HG02981 (cell line): ENCODE data around the gene POLD2.

Experiments
- ATAC-seq: cut with Tn5 transposase; IDR thresholded peaks from one replicate; pipeline ENCODE4 v1.9.1; 2021; ENCODE audit warnings: mild to moderate bottlenecking, moderate library complexity; ENCODE audit not compliant: unreplicated experiment

The POLD2 gene

DNA sequence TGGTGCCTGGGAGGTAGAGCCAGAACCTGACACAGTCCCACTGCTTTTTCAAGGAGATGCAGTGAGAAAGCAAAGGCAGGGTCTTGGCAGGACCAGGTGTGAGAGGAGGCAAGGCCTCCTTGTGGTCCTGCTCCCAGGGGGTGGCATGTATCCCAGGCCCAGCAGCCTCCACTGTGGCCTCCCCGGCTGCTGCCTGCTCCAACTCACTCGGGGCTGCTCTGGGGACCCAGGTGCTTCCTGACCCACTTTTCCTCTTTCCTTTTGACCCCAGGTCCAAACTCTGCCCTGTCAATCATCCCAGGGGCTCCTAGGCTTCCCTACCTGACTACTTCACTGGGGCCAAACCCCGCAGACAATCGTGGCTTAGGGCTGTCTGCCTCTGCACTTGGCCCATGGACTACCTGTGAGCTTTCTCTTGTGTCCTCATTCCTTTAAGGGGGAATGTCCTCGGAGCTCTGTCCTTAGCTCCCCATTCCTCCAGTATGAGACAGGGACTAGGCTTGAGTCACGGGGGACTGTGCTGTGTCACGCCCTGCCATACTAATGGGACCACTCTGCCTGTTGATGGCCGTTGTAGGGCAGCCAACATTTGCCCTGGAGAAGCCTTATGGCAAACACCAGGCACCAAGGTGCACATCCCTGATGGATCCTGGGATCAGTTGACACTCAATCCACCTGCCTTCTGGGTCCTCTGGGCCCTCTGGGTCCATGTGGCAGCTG is 20.3 kb downstream of the POLD2 start:
- ATAC-seq, result no peak

GRCh38 chr7:44101966-44102845 is 21.1 kb downstream of the POLD2 start:
- no peak for ATAC-seq

- no peak for ATAC-seq
Measured at GRCh38 chr7:44101303-44101965, 21.9 kb downstream of the POLD2 start.

DNA sequence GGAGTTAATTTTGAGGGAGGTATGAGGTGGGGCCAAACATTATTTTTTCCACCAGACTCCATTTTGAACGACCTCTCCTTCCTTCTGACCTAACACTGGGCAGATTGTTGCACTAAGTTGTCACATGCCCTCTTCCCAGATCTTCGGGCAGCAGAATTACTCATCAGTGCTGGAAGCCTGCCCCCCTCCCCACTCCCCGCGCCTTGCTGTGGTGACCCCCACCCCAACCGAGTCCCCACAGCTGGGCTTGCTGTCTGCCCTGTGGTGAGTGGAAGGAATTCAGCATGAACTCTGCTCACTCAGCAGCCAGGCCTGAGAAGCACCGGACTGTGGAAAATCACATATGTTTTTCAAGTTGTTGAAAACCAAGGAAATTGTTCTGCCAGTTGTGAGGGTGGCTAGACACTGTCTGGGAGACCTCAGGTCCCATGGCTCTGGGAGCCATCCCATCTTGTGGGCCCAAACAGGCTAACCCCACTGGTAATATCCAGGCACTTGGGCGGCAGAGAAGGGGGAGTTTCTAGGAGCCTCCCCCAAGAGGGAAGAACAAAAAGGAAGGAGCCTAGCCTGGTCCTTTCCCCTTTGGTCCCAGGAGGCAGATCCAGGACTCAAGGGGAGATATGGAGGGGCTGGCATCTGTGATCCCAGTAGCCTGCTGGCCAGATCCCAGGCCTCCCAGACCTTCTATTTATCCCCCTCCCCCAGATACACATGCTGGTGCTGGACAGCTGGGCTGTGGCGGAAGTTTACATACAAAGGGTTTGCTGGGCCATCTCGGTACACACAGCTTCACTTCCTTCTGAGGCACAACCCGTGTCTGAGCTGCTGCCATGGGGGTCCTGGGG is 22.7 kb downstream of the POLD2 start:
- no peak for ATAC-seq

DNA sequence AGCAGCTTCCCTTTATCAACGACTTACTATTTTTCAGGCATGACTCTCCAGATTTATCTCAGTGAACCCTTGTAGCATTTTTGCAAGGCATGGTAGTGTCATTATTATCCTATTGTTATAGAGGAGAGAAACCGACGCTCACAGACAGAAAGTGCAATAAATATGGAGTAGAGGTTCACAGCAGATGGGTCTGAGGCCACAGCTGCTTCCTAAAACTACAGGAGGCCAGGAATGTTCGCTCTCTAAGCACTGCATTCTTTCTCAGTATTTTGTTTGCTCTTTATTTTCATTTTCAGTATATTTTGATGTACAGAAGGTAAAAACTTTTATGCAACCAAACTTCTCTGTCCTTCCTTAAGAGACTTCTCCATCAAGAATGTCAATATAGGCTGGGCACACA is 23.7 kb downstream of the POLD2 start:
- no peak for ATAC-seq

- ATAC-seq, result no peak
Measured at GRCh38 chr7:44098092-44099068, 25.0 kb downstream of the POLD2 start.

GRCh38 chr7:44097064-44097932 is 26.1 kb downstream of the POLD2 start:
- ATAC-seq, result peak; percentile 66

DNA sequence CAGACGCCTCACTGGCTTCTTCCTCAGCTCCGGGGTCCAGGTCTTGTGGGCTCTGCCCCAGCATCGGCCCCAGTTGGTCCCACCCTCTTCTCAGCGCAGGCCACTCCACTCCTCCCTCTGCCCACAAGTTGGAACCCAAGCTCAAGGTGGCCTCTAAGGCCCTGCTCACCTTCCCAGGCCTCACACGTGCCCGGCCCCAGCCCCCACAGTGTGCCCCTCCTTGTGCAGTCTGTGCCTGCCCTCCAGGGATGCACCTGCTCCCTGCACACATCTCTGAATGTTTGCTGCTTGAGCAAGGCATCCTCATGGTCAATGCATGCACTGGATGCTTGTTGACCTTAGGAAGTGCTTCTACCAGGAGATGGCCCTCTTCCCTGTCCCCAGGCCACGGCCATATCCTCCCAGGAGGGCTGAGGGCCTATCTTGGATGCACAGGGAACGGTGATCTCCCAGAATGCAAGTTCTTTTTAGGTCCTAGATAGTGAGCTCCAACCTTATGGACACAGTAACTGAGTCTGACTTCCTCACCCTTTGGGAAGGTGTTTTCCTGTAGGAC is 26.9 kb downstream of the POLD2 start:
- ATAC-seq, result no peak

DNA sequence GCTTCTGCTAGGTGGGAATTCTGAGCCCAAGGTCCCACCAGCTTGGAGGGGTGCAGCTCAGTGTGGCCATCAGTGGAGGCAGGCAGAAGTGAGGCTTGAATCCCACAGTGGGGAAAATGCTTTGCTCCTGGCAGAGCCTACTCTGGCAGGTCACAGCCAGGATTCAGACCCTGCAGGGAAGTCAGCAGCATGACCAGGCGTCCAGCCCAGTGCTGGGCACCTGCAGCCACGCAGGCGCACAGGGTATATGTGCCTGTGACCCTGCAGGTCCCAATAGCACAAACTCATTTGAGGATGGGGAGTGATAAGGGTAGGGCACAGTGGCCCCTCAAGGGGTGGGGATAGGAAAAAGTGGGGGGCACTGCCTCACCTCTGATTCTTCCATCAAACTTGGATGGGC is 27.6 kb downstream of the POLD2 start:
- no peak for ATAC-seq

DNA sequence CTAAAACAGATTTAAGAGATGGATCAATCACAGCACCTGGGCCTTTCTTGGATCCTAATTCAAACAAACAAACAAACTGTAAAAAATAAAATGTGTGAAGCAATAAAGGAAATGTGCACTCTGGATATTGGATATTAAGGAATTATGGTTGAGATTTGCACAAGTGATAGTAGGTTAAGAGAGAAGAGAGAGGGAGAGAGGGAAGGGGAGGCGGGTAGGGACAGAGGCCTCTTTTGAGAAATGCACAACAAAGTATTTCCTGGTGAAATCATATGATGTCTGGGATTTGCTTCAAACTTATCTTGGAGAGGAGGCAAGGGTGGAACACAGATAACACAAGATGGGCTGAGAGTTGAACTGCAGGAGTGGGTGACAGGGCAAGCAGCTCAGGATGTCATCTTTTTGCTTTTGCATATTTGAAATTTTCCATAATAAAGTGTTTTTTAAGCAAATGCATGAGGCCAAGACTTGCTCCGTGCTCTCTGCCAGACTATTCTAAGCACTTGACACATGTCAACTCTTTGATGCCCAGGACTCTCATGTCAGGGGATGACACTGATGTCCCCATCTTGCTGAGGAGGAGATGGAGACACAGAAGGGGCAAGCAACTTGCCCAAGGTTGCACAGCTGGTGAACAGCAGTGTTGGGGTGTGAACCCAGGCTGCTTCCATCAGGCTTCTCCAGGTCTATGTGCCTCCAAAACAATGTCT is 28.3 kb downstream of the POLD2 start:
- ATAC-seq, result no peak

GRCh38 chr7:44094365-44094764 is 29.0 kb downstream of the POLD2 start:
- no peak for ATAC-seq

DNA sequence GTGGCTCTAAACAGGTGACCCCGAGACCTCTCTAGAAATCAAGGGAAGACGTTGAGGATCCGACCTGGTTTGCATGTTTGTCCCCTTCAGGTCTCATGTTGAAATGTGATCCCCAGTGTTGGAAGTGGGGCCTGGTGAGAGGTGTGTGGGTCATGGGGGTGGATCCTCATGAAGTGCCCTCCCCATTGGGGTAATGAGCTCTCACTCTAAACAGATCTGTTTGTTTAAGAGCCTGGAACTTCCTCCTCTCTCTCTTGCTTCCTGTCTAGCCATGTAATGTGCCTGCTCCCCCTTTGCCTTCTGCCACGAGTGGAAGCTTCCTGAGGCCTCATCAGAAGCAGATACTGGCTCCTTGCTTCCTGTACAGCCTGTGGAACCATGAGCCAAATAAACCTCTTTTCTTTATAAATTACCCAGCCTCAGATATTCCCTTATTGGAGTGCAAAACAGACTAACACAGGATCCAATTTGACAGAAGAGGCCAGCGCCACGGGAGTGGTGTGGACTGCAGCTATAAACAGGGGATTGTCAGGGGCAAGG is 30.2 kb downstream of the POLD2 start:
- ATAC-seq, result no peak

DNA sequence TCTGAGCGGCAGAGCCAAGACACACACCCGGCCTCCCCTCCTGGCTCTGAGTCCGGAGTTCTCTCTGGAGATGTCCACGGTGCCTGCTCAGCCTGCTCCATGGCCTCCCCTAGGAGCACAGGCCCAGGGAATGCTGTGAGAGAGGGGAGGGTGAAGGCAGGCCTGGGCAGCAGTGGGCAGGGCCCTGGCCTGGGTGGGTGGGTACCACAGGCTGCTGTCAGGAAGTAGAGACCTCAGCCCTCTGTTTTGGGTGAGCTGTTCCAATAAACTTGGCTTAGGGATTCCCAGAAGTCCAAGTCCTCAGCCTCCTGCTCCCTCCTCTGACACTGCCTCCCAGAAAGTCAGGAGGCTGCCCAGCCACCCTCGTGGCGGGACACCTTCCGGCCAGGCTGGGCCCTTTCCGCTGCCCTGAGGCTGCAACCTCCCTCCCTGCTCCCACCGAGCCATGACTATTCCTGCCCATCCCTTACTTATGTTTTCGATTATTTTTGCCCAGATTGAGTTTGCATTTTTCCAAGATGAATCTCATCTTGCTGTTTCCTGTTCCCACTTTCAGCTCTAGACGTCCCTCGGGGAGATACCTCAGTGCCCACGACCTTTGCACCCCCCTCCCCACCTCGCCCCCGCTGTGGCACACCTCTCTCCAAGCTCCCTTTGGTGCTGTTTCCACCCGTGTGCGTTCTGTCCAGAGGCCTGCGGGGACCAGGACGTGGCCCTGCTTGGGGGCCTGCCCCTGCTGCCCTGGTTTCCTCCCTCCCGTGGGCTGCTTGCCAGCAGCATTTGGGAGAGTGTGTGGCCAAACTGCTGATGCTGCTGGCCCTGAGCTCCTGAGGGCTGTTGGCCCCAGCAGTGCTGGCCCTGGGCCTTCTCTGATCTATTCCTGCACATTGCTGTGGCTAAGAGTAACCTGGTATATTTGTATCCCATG is 35.2 kb downstream of the POLD2 start:
- no peak for ATAC-seq

DNA sequence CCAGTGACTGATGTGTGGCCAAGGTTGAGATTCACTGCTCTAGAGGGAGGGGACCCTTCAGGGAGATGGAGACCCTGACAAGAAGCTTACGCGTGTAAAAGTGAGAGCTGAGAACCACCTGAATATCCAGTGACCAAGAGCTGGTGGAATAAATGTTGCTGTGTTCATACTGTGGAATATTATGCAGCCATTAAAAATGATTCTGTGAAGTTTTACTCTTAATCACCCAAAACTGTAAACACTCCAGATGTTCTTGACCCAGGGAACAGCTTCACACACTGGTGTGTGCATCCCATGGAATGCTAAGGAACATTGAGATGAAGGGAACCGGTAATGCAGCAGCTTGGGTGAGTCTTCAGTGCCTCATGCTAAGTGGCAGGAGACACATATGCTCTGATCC is 36.7 kb downstream of the POLD2 start:
- no peak for ATAC-seq

DNA sequence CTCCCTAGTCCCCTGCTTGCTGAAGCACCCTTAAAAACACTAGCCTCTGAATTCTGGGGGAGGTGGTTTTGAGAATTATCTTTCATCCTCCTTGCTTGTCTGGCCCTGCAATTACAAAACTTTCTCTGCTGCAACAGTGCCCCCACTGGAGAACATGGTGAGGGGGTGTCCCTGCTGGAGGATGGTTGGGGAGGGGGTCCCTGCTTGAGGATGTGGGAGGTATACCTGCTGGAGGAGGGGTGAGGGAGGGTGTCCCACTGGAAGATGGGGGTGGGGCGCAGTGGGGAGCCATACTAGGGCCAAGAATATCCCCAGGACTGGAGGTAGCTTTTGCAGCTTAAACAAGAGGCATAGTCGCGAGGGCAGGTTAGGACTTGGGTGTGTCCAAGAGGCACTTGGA is 37.8 kb downstream of the POLD2 start:
- no peak for ATAC-seq

- no peak for ATAC-seq
Measured at GRCh38 chr7:44084701-44085100, 38.6 kb downstream of the POLD2 start.
